H1 (cell line): ENCODE data around the gene PSMB1. TPM values are rescaled to one million over a fixed set of nuclear protein-coding genes. Genes with fewer than 3 reads are reported as not detected.

Source experiments
- CTCF ChIA-PET: fragments of 300-600 bp; sonication (Branson Sonifier 250); formaldehyde crosslinking; loops from one replicate; lab custom pipeline; 2021; ENCODE audit not compliant: partially characterized antibody; lab: Charles Lee
- POLR2A ChIA-PET: fragments of 300-600 bp; sonication (Branson Sonifier 250); formaldehyde crosslinking; loops from one replicate; lab custom pipeline; 2021; ENCODE audit warnings: inconsistent platforms; ENCODE audit not compliant: partially characterized antibody; lab: Charles Lee
- DNase-seq, 2 experiments: peaks; one replicate each; pipeline versions ENCODE4 v3.0.0 to v3.0.0-alpha.2; 2010 to 2022; ENCODE audit warnings: low spot score in 2 of 2, low read depth in 1 of 2, mixed read lengths in 1 of 2
- FAIRE-seq: peaks from 2 replicates; lab custom pipeline; 2011; peaks lifted over from hg19 to GRCh38; lab: Jason Lieb, UNC
- H2AFZ ChIP-seq: 2 replicates; pipeline ENCODE4 v1.8.1; 2012; ENCODE audit warnings: low read length, inconsistent platforms
- H2AK5ac ChIP-seq: 2 replicates; pipeline ENCODE4 v1.6.1; 2013; ENCODE audit warnings: low read depth, low read length
- H2BK120ac ChIP-seq: replicated peaks from 2 replicates; pipeline ENCODE3; 2013; ENCODE audit warnings: low read depth, low read length, inconsistent platforms
- H2BK12ac ChIP-seq: 2 replicates; pipeline ENCODE4 v1.6.1; 2013; ENCODE audit warnings: low read depth, low read length
- H2BK15ac ChIP-seq: 2 replicates; pipeline ENCODE4 v1.6.1; 2013; ENCODE audit warnings: low read length
- H2BK20ac ChIP-seq: 2 replicates; pipeline ENCODE4 v1.6.1; 2013; ENCODE audit warnings: low read length
- H2BK5ac ChIP-seq: 2 replicates; pipeline ENCODE4 v1.6.1; 2013; ENCODE audit warnings: low read depth, low read length
- H3K14ac ChIP-seq: 2 replicates; pipeline ENCODE4 v1.6.1; 2013; ENCODE audit warnings: inconsistent platforms; ENCODE audit not compliant: insufficient read length
- H3K18ac ChIP-seq: 2 replicates; pipeline ENCODE4 v1.6.1; 2013; ENCODE audit warnings: low read length; ENCODE audit errors: extremely low read depth
- H3K23ac ChIP-seq: 2 replicates; pipeline ENCODE4 v1.6.1; 2013; ENCODE audit warnings: inconsistent platforms; ENCODE audit not compliant: insufficient read length
- H3K23me2 ChIP-seq: 2 replicates; pipeline ENCODE4 v1.6.1; 2013; ENCODE audit warnings: low read depth, low read length
- H3K27ac ChIP-seq: 2 replicates; pipeline ENCODE4 v1.6.1; 2011; ENCODE audit warnings: low read depth, low read length, inconsistent platforms
- H3K27me3 ChIP-seq, 4 experiments: replicated peaks in 1 of 4; 1 replicate in 1 of 4; 2 replicates in 3 of 4; pipeline versions ENCODE4 v1.6.1 to v1.8.1; 2011 to 2013; ENCODE audit warnings: low read length in 3 of 4, mild to moderate bottlenecking in 3 of 4, inconsistent platforms in 2 of 4, mixed read lengths in 2 of 4, moderate library complexity in 1 of 4; ENCODE audit not compliant: control insufficient read depth in 3 of 4, insufficient read depth in 3 of 4; ENCODE audit errors: extremely low read depth in 1 of 4
- H3K36me3 ChIP-seq, 4 experiments: 2 replicates each; pipeline versions ENCODE4 v1.6.1 to v1.8.1; 2011 to 2013; ENCODE audit warnings: mild to moderate bottlenecking in 4 of 4, low read length in 3 of 4, moderate library complexity in 2 of 4, control low read depth in 1 of 4, inconsistent platforms in 1 of 4; ENCODE audit not compliant: insufficient read depth in 4 of 4, control insufficient read depth in 2 of 4
- H3K4ac ChIP-seq: replicated peaks from 2 replicates; pipeline ENCODE3; 2013; ENCODE audit warnings: low read length, low read depth, mixed read lengths, inconsistent platforms; ENCODE audit not compliant: insufficient read length
- H3K4me1 ChIP-seq, 4 experiments: replicated peaks in 1 of 4; 1 replicate in 1 of 4; 2 replicates in 3 of 4; pipeline versions ENCODE4 v1.6.1 to v1.8.1; 2011 to 2013; ENCODE audit warnings: low read length in 3 of 4, inconsistent platforms in 2 of 4, mixed read lengths in 1 of 4; ENCODE audit not compliant: insufficient read depth in 4 of 4, control insufficient read depth in 3 of 4
- H3K4me2 ChIP-seq, 2 experiments: 2 replicates each; pipeline versions ENCODE4 v1.6.1 to v1.8.1; 2011 to 2013; ENCODE audit warnings: low read depth in 2 of 2, low read length in 2 of 2, control low read depth in 1 of 2, inconsistent platforms in 1 of 2, mild to moderate bottlenecking in 1 of 2; ENCODE audit not compliant: insufficient read depth in 1 of 2
- H3K4me3 ChIP-seq, 4 experiments: fragments of 200-600, 300-600 bp in 1 of 4; sonication (generic), shearing (Covaris generic), sonication (Bioruptor Twin) in 1 of 4; 2 replicates each; pipeline versions ENCODE4 v1.5.1 to v1.8.1; 2011 to 2016; ENCODE audit warnings: low read length in 4 of 4, low read depth in 3 of 4, control low read depth in 2 of 4, inconsistent platforms in 2 of 4, mild to moderate bottlenecking in 2 of 4, mixed read lengths in 1 of 4, moderate library complexity in 1 of 4; ENCODE audit not compliant: insufficient read depth in 2 of 4; ENCODE audit errors: extremely low read depth in 1 of 4
- H3K56ac ChIP-seq: replicated peaks from 2 replicates; pipeline ENCODE3; 2013; ENCODE audit warnings: low read depth, mild to moderate bottlenecking, mixed read lengths, low read length, inconsistent platforms; ENCODE audit not compliant: insufficient read length
- H3K79me1 ChIP-seq: 2 replicates; pipeline ENCODE4 v1.6.1; 2013; ENCODE audit warnings: low read depth, low read length, control low read depth
- H3K79me2 ChIP-seq, 2 experiments: 2 replicates each; pipeline versions ENCODE4 v1.6.1 to v1.8.1; 2012 to 2013; ENCODE audit warnings: low read length in 2 of 2, mild to moderate bottlenecking in 2 of 2, inconsistent platforms in 1 of 2; ENCODE audit not compliant: insufficient read depth in 2 of 2, control insufficient read depth in 1 of 2
- H3K9ac ChIP-seq, 4 experiments: replicated peaks in 1 of 4; 1 replicate in 1 of 4; 2 replicates in 3 of 4; pipeline versions ENCODE4 v1.6.1 to v1.8.1; 2011 to 2013; ENCODE audit warnings: low read depth in 3 of 4, low read length in 3 of 4, control low read depth in 2 of 4, mild to moderate bottlenecking in 2 of 4, moderate library complexity in 2 of 4, inconsistent platforms in 1 of 4; ENCODE audit errors: extremely low read depth in 1 of 4
- H3K9me3 ChIP-seq, 2 experiments: 2 replicates each; pipeline versions ENCODE4 v1.6.1 to v1.8.1; 2012 to 2013; ENCODE audit warnings: mild to moderate bottlenecking in 2 of 2, moderate library complexity in 2 of 2, control low read depth in 1 of 2, inconsistent platforms in 1 of 2, low read depth in 1 of 2, low read length in 1 of 2, mixed read lengths in 1 of 2; ENCODE audit not compliant: insufficient read depth in 2 of 2
- H4K20me1 ChIP-seq, 2 experiments: replicated peaks in 1 of 2; 2 replicates each; pipeline versions ENCODE3 to v1.8.1; 2011 to 2013; ENCODE audit warnings: inconsistent platforms in 2 of 2, low read length in 2 of 2, mild to moderate bottlenecking in 1 of 2; ENCODE audit not compliant: insufficient read depth in 2 of 2, control insufficient read depth in 1 of 2
- H4K5ac ChIP-seq: 2 replicates; pipeline ENCODE4 v1.6.1; 2013; ENCODE audit warnings: low read length, low read depth, mixed read lengths, inconsistent platforms; ENCODE audit not compliant: insufficient read length
- H4K8ac ChIP-seq: 2 replicates; pipeline ENCODE4 v1.8.0; 2013; ENCODE audit warnings: mild to moderate bottlenecking, moderate library complexity, low read length, inconsistent platforms; ENCODE audit not compliant: insufficient read depth; ENCODE audit errors: extremely low read depth
- H4K91ac ChIP-seq: replicated peaks from 2 replicates; pipeline ENCODE3; 2013; ENCODE audit warnings: low read length, mixed read lengths, inconsistent platforms; ENCODE audit not compliant: insufficient read length
- CTBP2 ChIP-seq: IDR thresholded peaks from 2 replicates; pipeline ENCODE4 v1.7.0; 2011; ENCODE audit warnings: borderline replicate concordance, mild to moderate bottlenecking, moderate library complexity, mixed read lengths, low read length; ENCODE audit not compliant: insufficient read depth, insufficient read length
- MAX ChIP-seq: IDR thresholded peaks from 2 replicates; pipeline ENCODE4 v1.6.1; 2012; ENCODE audit warnings: inconsistent platforms
- NANOG ChIP-seq: IDR thresholded peaks from 2 replicates; pipeline ENCODE4 v1.6.1; 2011; ENCODE audit warnings: low read length, low read depth, mild to moderate bottlenecking, inconsistent platforms; ENCODE audit not compliant: insufficient read depth, poor library complexity, severe bottlenecking
- NRF1 ChIP-seq: IDR thresholded peaks from 2 replicates; pipeline ENCODE4 v1.6.1; 2011; ENCODE audit warnings: mild to moderate bottlenecking, low read depth, low read length, improper control_type of control experiment
- RFX5 ChIP-seq: IDR thresholded peaks from 2 replicates; pipeline ENCODE4 v1.6.1; 2011; ENCODE audit warnings: low read depth, low read length, improper control_type of control experiment, borderline replicate concordance
- RNF2 ChIP-seq: fragments of 200-900, 300-1000 bp; sonication (generic); IDR thresholded peaks from 2 replicates; pipeline ENCODE4 v1.7.1; 2016; ENCODE audit warnings: borderline replicate concordance, low read depth, mild to moderate bottlenecking, antibody characterized with exemption, low read length; ENCODE audit not compliant: poor library complexity, severe bottlenecking; ENCODE audit errors: missing control alignments
- SP2 ChIP-seq: IDR thresholded peaks from 2 replicates; pipeline ENCODE4 v1.6.1; 2012; ENCODE audit warnings: mild to moderate bottlenecking, low read length, inconsistent platforms
- ZNF274 ChIP-seq: IDR thresholded peaks from 2 replicates; pipeline ENCODE4 v1.7.0; 2012; ENCODE audit warnings: low read length, borderline replicate concordance; ENCODE audit errors: extremely low read depth
- WGBS, 2 experiments: shearing (Covaris generic) in 1 of 2; methylation state at CpG; one replicate each; pipeline versions ENCODE4 v1.1.6 to v1.1.7; 2013 to 2015; ENCODE audit warnings: low lambda C conversion rate in 2 of 2, mixed read lengths in 2 of 2, inconsistent platforms in 1 of 2, low coverage in 1 of 2, missing lambda C conversion rate in 1 of 2; ENCODE audit not compliant: insufficient replicate concordance in 2 of 2, insufficient coverage in 1 of 2, insufficient read length in 1 of 2; ENCODE audit errors: extremely low coverage in 1 of 2, missing lambda C conversion rate in 1 of 2; 5-methylcytosine and 5-hydroxymethylcytosine counted together
- polyA plus RNA-seq, 7 experiments: library from polyadenylated mRNA; depleted of rRNA in 3 of 7; stranded (reverse) in 5 of 7; unstranded in 2 of 7; fragments of >200 nt in 5 of 7; fragments of 200-250 nt in 2 of 7; gene quantifications; 1 replicate in 5 of 7; 2 replicates in 1 of 7; 4 replicates in 1 of 7; pipeline versions ENCODE4 v1.2.1 to v1.2.3, GENCODE V29; 2011 to 2013; ENCODE audit warnings: missing spikeins in 2 of 7, mixed read lengths in 2 of 7
- total RNA-seq: library from RNA; stranded (reverse); fragmentation: NEBNext Ultra II Directional; extraction: Animal tissue kit (Norgen Biotek cat#: 25700); gene quantifications from 2 replicates; pipeline ENCODE4 v1.2.1, GENCODE V29; 2021

Gene PSMB1
- total and polyA plus RNA-seq, 2 of the 8 experiments (the other 6 are each of a cell fraction or from before 2014, with no cell fraction given): 237 to 609 TPM

- no peak overlapping the region for H4K91ac ChIP-seq
- FAIRE-seq (no peak), DNase-seq (no peak)
- H3K79me1 ChIP-seq: no peaks in the 10 kb centered on the region
- H3K23me2 ChIP-seq: no peaks in the 10 kb centered on the region
- no peak overlapping the region for H2AK5ac ChIP-seq
- ChIA-PET CTCF (interaction anchor here (0.8 to 1.8 kb wide), 2 partner anchors 25 kb away, joined by 3 to 5 read pairs; no protein-coding TSS in a partner anchor), POLR2A (no interaction called here)
- no peak overlapping the region for H2BK20ac ChIP-seq
- no peak overlapping the region for H4K5ac ChIP-seq
- no peak overlapping the region for H2BK15ac ChIP-seq
- no peak overlapping the region for H3K4me2 ChIP-seq
- no peak overlapping the region; the same call in 1 of the 2 replicates for H3K18ac ChIP-seq
- peaks cover 0 to 2% (median 0%) of the 10 kb centered on the region in 4 experiments; a peak in 1 of 7 replicates for H3K4me1 ChIP-seq
- TF ChIP-seq NRF1 (no peak), RNF2 (no peak), CTBP2 (no peak), ZNF274 (no peak), SP2 (no peak), NANOG (no peak), MAX (no peak), RFX5 (no peak)
- no peaks in the 10 kb centered on the region for H4K20me1 ChIP-seq
- H3K79me2 ChIP-seq: no peaks in the 10 kb centered on the region
- no peak overlapping the region for H3K56ac ChIP-seq
- no peak overlapping the region for H2AFZ ChIP-seq
- H2BK12ac ChIP-seq: no peak overlapping the region
- no peaks in the 10 kb centered on the region; a peak in 1 of 7 replicates for H3K27me3 ChIP-seq
- H3K9ac ChIP-seq: no peak overlapping the region
- H2BK5ac ChIP-seq: no peak overlapping the region
- H2BK120ac ChIP-seq: no peak overlapping the region
- WGBS, 2 experiments: 89% methylated on average over 4 of the region's 4 CpGs; no CpG with 5 or more reads in 1 of the 2 experiments
- no peak overlapping the region for H4K8ac ChIP-seq
- no peak overlapping the region for H3K14ac ChIP-seq
- no peak overlapping the region for H3K4me3 ChIP-seq
- H3K4ac ChIP-seq: no peak overlapping the region
- H3K23ac ChIP-seq: no peak overlapping the region
- no peak overlapping the region for H3K27ac ChIP-seq
- no peaks in the 10 kb centered on the region for H3K36me3 ChIP-seq
- peaks cover 0 to 7% of the 10 kb centered on the region in 2 experiments; a peak in 1 of 4 replicates for H3K9me3 ChIP-seq
Observed at GRCh38 chr6:170504479-170504878, 48.6 kb downstream of the PSMB1 start.
